GM23338 (cell line): ENCODE measurements around the gene DEFB126. TPM values are rescaled to one million over a fixed set of nuclear protein-coding genes. Genes with fewer than 3 reads are reported as not detected.

Experiments
- ATAC-seq: fragments of 200-7000 bp; cut with Tn5 transposase; 3 replicates; pipeline ENCODE4 v1.9.1; 2020
- DNase-seq: peaks from one replicate; pipeline ENCODE4 v3.0.0-alpha.2; 2015; ENCODE audit warnings: low spot score
- H2AFZ ChIP-seq: fragments of 200-600 bp; sonication (generic); 2 replicates; pipeline ENCODE4 v1.8.0; 2016; ENCODE audit warnings: antibody characterized with exemption, mild to moderate bottlenecking, moderate library complexity
- H3F3A ChIP-seq: fragments of 200-600 bp; sonication (generic); replicated peaks from 2 replicates; pipeline ENCODE4 v1.8.0; 2017; ENCODE audit warnings: antibody characterized with exemption, mixed run types, low read depth
- H3K27ac ChIP-seq: fragments of 200-600 bp; sonication (generic); 2 replicates; pipeline ENCODE4 v1.6.1; 2016; ENCODE audit warnings: low read depth
- H3K27me3 ChIP-seq: fragments of 200-600 bp; sonication (generic); 2 replicates; pipeline ENCODE4 v1.8.0; 2016; ENCODE audit warnings: mild to moderate bottlenecking, mixed run types, moderate library complexity; ENCODE audit not compliant: insufficient read depth
- H3K36me3 ChIP-seq: fragments of 200-600 bp; sonication (generic); 2 replicates; pipeline ENCODE4 v1.8.0; 2016; ENCODE audit warnings: mild to moderate bottlenecking; ENCODE audit not compliant: insufficient read depth
- H3K4me1 ChIP-seq: fragments of 200-600 bp; sonication (generic); 2 replicates; pipeline ENCODE4 v1.8.0; 2016; ENCODE audit warnings: mild to moderate bottlenecking, moderate library complexity; ENCODE audit not compliant: insufficient read depth
- H3K4me2 ChIP-seq: fragments of 200-600 bp; sonication (generic); 2 replicates; pipeline ENCODE4 v1.7.1; 2017; ENCODE audit warnings: mixed run types
- H3K4me3 ChIP-seq: fragments of 200-600 bp; sonication (generic); 2 replicates; pipeline ENCODE4 v1.6.1; 2016; ENCODE audit warnings: mixed run types
- H3K79me2 ChIP-seq: fragments of 200-600 bp; sonication (generic); replicated peaks from 2 replicates; pipeline ENCODE4 v1.8.0; 2017; ENCODE audit warnings: mild to moderate bottlenecking; ENCODE audit not compliant: insufficient read depth
- H3K9me2 ChIP-seq: fragments of 200-600 bp; sonication (generic); 2 replicates; pipeline ENCODE4 v1.8.0; 2017; ENCODE audit not compliant: insufficient read depth
- H4K20me1 ChIP-seq: fragments of 200-600 bp; sonication (generic); replicated peaks from 2 replicates; pipeline ENCODE4 v1.8.0; 2017; ENCODE audit warnings: mild to moderate bottlenecking; ENCODE audit not compliant: insufficient read depth
- H3K27ac Mint-ChIP-seq: 2 replicates; pipeline ENCODE4 v1.8.0; 2020; ENCODE audit warnings: inconsistent platforms, mild to moderate bottlenecking, moderate library complexity, mixed read lengths
- H3K27me3 Mint-ChIP-seq: 3 replicates; pipeline ENCODE4 v1.8.0; 2022; ENCODE audit warnings: low read depth, mild to moderate bottlenecking, moderate library complexity, mixed read lengths, inconsistent platforms; ENCODE audit not compliant: insufficient read depth, poor library complexity
- H3K36me3 Mint-ChIP-seq: 3 replicates; pipeline ENCODE4 v1.8.0; 2021; ENCODE audit warnings: low read depth, mild to moderate bottlenecking, inconsistent platforms, moderate library complexity, mixed read lengths
- H3K4me1 Mint-ChIP-seq: 3 replicates; pipeline ENCODE4 v1.8.0; 2020; ENCODE audit warnings: mild to moderate bottlenecking, inconsistent platforms, mixed read lengths
- H3K4me3 Mint-ChIP-seq: 3 replicates; pipeline ENCODE4 v1.8.0; 2021; ENCODE audit warnings: moderate library complexity, mild to moderate bottlenecking, inconsistent platforms, mixed read lengths
- H3K9me3 Mint-ChIP-seq: 3 replicates; pipeline ENCODE4 v1.8.0; 2020; ENCODE audit warnings: moderate library complexity, mild to moderate bottlenecking, inconsistent platforms, mixed read lengths
- CTCF ChIP-seq, 2 experiments: fragments of 200-600 bp in 1 of 2; sonication (generic) in 1 of 2; conservative IDR thresholded peaks; 2 replicates each; pipeline versions ENCODE4 v1.5.1 to v1.6.1; 2016 to 2017; ENCODE audit warnings: antibody characterized with exemption in 2 of 2, low read depth in 2 of 2, mild to moderate bottlenecking in 2 of 2, moderate library complexity in 1 of 2
- ETS1 ChIP-seq: IDR thresholded peaks from 2 replicates; pipeline ENCODE4 v1.6.1; 2016; ENCODE audit warnings: antibody characterized with exemption
- EZH2 ChIP-seq: fragments of 200-600 bp; sonication (generic); IDR thresholded peaks from one replicate; pipeline ENCODE4 v1.8.0; 2017; ENCODE audit warnings: antibody characterized with exemption, mild to moderate bottlenecking, low read depth; ENCODE audit not compliant: unreplicated experiment
- JUNB ChIP-seq: IDR thresholded peaks from one replicate; pipeline ENCODE4 v1.6.1; 2016; ENCODE audit warnings: antibody characterized with exemption; ENCODE audit not compliant: unreplicated experiment
- REST ChIP-seq: IDR thresholded peaks from one replicate; pipeline ENCODE4 v1.6.1; 2018; ENCODE audit warnings: antibody characterized with exemption; ENCODE audit not compliant: unreplicated experiment
- STAT1 ChIP-seq: IDR thresholded peaks from one replicate; pipeline ENCODE4 v1.6.1; 2016; ENCODE audit warnings: antibody characterized with exemption; ENCODE audit not compliant: unreplicated experiment
- ZNF114 ChIP-seq: fragments of 250-450 bp; sonication (Bioruptor Pico); IDR thresholded peaks from 2 replicates; pipeline ENCODE4 v1.5.0; 2020; ENCODE audit warnings: mild to moderate bottlenecking, moderate library complexity
- polyA plus RNA-seq: library from polyadenylated mRNA; unstranded; fragments of >200 nt; fragmentation: Nextera tagmentation; extraction: Ambion mirVana; gene quantifications from 2 replicates; pipeline ENCODE4 v1.2.1, GENCODE V29; 2016
- total RNA-seq: library from RNA; depleted of rRNA; stranded (reverse); fragments of >200 nt; shearing (Covaris generic); gene quantifications from 2 replicates; pipeline ENCODE4 v1.2.3, GENCODE V29; 2014

The DEFB126 gene
- total and polyA plus RNA-seq, 2 experiments from 2014 or later = not detected

- no peak for TF ChIP-seq REST
These were observed 38.9 kb upstream of the DEFB126 start (continued) for GRCh38 chr20:103456-103855.

GRCh38 chr20:112396-112795 is 30.0 kb upstream of the DEFB126 start:
- no peaks in the 10 kb centered on the region for H3K36me3 Mint-ChIP-seq
- Histone ChIP-seq H3K4me2 (no peak overlapping the region), H2AFZ (no peak overlapping the region), H3K4me3 (no peak overlapping the region), H3F3A (no peaks in the 10 kb centered on the region), H3K27ac (no peak overlapping the region), H3K79me2 (no peaks in the 10 kb centered on the region), H3K27me3 (no peaks in the 10 kb centered on the region), H4K20me1 (no peaks in the 10 kb centered on the region), H3K36me3 (no peaks in the 10 kb centered on the region), H3K9me2 (no peaks in the 10 kb centered on the region), H3K4me1 (no peaks in the 10 kb centered on the region)
- no peaks in the 10 kb centered on the region for H3K9me3 Mint-ChIP-seq
- H3K27me3 Mint-ChIP-seq = peaks cover 3% of the 10 kb centered on the region
- H3K27ac Mint-ChIP-seq = no peak overlapping the region
- DNase-seq (no peak), ATAC-seq (no peak)
- no peak overlapping the region for H3K4me3 Mint-ChIP-seq
- TF ChIP-seq REST (no peak), STAT1 (no peak), ETS1 (no peak), ZNF114 (CRISPR knock-in tag) (no peak), CTCF (conservative IDR thresholded peaks at IDR 0.05; ENCODE audit: low read depth in 2 of 2) (no peak), JUNB (no peak), EZH2 (no peak)
- no peaks in the 10 kb centered on the region for H3K4me1 Mint-ChIP-seq
